Measurements from ENCODE around the gene PRR29.

DNA sequence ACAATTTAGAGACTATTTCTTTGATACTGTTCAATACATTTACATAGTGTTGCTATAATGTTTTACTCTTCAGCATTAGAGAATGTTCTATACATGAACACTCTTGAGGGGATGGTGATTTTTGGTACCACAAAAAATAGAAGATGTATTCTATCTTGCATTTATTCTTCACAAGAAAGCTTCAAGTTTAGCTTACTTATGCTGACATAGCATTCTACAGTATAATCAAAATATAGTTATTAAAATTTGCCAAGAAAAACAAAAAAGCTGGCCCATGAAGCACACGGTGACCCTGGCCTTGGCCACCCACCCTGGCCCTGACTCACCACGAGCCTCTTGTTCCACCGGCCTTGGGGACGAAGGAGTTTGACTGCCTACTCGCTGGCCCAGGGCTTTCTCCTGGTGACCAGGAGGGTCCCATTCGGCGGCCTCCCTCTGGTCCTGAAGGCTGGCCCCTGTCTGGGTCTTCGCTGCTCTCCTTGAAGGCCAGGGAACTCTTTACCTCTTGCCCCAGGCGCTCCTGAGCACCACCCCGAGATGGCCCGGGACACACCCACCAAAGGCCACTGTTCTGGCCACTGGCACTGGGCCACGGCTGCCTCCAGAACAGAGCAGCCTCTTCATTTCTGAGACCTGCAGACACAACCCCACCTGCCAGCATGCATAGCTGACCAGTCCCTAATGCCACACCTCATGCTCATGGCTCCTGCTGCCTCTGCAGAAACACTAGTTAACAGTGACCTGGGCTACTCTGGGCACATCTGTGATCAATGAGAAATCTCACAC is 44.7 kb downstream of the PRR29 start:
- TF ChIP-seq EZH2 (IDR thresholded peaks at IDR 0.05) = no peak
- no peak for TF ChIP-seq POLR2AphosphoS5 (IDR thresholded peaks at IDR 0.05; ENCODE audit: borderline replicate concordance, low read depth, low read length)
- no peak for TF ChIP-seq FOXP2 (optimal IDR thresholded peaks at IDR 0.05; ENCODE audit: control extremely low read depth, extremely low read length, insufficient read depth)

Data from SK-N-MC (cell line).